ENCODE data around the gene IQCN. TPM values are rescaled to one million over a fixed set of nuclear protein-coding genes. Genes with fewer than 3 reads are reported as not detected.

Gene IQCN
- total RNA-seq, 1 donor from 2014 or later: 1.3 TPM

DNA sequence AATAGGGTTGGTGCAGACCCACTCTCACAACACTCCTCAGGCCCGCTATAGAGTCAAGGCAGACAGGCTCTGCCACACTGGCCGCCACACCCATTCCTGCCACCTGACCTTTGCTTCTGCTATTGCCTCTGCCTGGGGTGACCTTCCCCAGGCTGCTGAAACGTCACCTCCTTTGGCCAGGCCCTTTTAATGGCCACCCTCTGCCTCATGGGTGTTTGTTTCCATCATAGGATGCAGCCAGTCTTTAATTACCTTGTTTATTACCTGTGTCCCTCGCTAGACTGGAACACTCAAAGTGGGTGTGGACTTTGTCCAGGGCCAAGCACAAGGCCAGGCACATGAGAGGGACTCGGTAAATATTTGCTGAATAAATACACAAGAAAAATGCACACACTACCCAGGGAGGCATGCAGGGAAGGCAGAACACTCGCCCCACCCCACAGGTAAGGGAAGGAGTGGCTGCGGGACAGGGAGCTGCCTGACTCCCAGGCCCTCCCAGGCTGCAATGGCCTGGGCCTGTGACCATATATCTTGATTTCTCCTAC, 45.4 kb upstream of the IQCN start:
- DNase-seq (ENCODE audit: low read depth): no peak
- H3K4me3 ChIP-seq (ENCODE audit: low read depth, low read length): no peak overlapping the region
- TF ChIP-seq, protein P1, sequence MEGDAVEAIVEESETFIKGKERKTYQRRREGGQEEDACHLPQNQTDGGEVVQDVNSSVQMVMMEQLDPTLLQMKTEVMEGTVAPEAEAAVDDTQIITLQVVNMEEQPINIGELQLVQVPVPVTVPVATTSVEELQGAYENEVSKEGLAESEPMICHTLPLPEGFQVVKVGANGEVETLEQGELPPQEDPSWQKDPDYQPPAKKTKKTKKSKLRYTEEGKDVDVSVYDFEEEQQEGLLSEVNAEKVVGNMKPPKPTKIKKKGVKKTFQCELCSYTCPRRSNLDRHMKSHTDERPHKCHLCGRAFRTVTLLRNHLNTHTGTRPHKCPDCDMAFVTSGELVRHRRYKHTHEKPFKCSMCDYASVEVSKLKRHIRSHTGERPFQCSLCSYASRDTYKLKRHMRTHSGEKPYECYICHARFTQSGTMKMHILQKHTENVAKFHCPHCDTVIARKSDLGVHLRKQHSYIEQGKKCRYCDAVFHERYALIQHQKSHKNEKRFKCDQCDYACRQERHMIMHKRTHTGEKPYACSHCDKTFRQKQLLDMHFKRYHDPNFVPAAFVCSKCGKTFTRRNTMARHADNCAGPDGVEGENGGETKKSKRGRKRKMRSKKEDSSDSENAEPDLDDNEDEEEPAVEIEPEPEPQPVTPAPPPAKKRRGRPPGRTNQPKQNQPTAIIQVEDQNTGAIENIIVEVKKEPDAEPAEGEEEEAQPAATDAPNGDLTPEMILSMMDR (conservative IDR thresholded peaks at IDR 0.05; ENCODE audit: low read depth, low read length): no peak

DNA sequence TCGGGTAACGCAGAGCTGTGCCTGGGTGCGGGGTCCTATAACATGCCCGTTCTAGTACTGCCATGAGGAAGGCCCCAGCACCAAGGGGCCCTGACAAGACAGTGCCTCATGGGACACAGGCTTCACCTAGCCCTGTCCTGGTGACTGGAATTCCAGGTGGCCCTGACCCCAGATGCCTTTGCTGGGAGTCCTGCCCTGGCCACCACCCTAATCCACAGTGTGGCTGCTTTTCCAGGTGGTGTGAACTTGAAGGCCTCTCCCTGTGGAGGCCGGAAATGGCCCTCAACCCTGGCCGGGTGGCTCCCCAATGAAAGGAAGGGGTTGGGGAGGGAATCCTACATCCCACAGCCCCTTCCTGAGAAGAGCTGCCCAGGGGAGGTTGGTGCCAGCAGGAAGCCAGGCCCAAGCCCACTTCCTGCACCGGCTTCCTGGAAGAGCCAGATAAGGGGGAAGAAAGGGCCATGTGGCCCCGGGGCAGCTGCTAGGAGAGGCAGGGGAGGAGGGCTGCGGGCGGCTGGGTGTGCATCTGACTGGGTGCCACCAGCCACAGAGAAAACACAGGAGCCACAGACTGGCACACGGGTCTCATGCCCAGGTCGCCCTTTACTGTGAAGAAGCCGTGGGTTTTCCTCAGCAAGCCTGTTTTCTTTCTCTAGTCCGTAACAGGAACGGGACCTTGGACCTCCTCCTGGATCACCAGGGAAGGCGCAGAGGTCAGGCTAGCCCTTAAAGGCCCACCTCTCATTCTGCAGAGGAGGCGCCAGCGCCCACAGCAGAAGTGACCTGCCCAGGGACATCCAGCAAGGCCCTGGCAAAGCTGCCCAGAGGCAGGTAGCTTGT, 43.9 kb upstream of the IQCN start:
- DNase-seq (ENCODE audit: low read depth): no peak
- TF ChIP-seq, protein P1 (conservative IDR thresholded peaks at IDR 0.05; ENCODE audit: low read depth, low read length): no peak
- H3K4me3 ChIP-seq (ENCODE audit: low read depth, low read length): no peak overlapping the region

DNA sequence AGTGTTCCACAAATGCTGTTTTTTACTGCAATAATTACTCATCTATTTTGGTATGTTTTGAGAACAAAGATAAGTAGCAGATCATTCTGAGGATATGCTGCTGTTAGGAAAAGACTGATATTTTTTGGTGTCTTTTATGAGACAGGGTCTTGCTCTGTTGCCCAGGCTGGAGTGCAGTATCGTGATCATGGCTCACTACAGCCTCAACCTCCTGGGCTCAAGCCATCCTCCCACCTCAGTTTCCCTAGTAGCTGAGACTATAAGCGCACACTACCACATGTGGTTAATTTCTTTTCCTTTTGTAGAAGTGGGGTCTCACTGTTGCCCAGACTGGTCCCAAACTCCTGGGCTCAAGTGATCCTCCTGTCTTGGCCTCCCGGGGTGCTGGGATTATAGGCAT, 39.1 kb upstream of the IQCN start:
- H3K4me3 ChIP-seq (ENCODE audit: low read depth, low read length): no peak overlapping the region
- DNase-seq (ENCODE audit: low read depth): no peak
- TF ChIP-seq, protein P1 (conservative IDR thresholded peaks at IDR 0.05; ENCODE audit: low read depth, low read length): no peak

- TF ChIP-seq, protein P1 (conservative IDR thresholded peaks at IDR 0.05; ENCODE audit: low read depth, low read length): no peak
- no peak overlapping the region for H3K4me3 ChIP-seq (ENCODE audit: low read depth, low read length)
- DNase-seq (ENCODE audit: low read depth): no peak
These were observed 37.9 kb upstream of the IQCN start for GRCh38 chr19:18312092-18312534.

DNA sequence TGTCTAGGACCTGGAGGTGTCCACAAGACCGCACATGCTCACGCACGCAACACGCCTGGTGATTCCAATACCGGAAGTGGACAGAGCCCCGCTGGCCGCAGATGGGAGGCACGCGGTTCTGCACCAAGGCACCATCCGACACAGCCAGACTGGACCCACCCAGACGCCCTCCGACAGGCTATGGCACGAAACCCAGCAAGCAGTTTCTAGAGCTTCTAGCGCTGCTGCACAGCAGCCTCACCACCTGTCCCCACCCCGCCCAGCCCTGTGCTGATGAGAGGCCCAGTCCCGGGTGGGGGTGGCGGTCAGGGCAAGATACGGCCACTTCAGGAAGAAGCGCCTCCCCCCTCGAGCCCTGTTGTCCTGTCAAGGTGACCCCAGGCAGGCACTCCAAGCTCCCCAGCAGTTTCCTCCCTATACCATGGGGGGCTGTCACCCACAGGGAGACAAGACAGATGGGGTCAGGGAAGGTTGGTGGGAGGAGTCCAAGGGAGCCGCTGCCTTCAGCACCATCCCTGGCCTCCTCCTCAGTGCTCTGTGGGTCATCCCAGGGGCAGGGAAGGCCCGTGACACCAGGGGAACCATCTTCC, 37.3 kb upstream of the IQCN start:
- DNase-seq (ENCODE audit: low read depth): no peak
- no peak overlapping the region for H3K4me3 ChIP-seq (ENCODE audit: low read depth, low read length)
- TF ChIP-seq, protein P1 (conservative IDR thresholded peaks at IDR 0.05; ENCODE audit: low read depth, low read length): no peak

- no peak for DNase-seq (ENCODE audit: low read depth)
- TF ChIP-seq, protein P1 (conservative IDR thresholded peaks at IDR 0.05; ENCODE audit: low read depth, low read length): no peak
- H3K4me3 ChIP-seq (ENCODE audit: low read depth, low read length): no peak overlapping the region
These were observed 36.7 kb upstream of the IQCN start for GRCh38 chr19:18310966-18311365.
